ENCODE results near the gene PCGF3.

PCGF3 gene

GRCh38 chr4:807792-808191, 102.2 kb downstream of the PCGF3 start:
- no peak overlapping the region for H3K27ac Mint-ChIP-seq
- no peaks in the 10 kb centered on the region for H3K4me1 Mint-ChIP-seq
- no peak for TF ChIP-seq CTCF (IDR thresholded peaks at IDR 0.05)

GRCh38 chr4:808860-809570, 103.4 kb downstream of the PCGF3 start:
- Mint-ChIP-seq H3K27ac (no peak overlapping the region), H3K36me3 (ENCODE audit: low read depth) (no peaks in the 10 kb centered on the region), H3K4me1 (no peaks in the 10 kb centered on the region), H3K4me3 (no peak overlapping the region), H3K27me3 (ENCODE audit: low read depth, poor library complexity) (peaks cover 47% of the 10 kb centered on the region), H3K9me3 (peaks cover 22% of the 10 kb centered on the region)
- DNase-seq = no peak
- TF ChIP-seq CTCF (IDR thresholded peaks at IDR 0.05) = no peak

More at GRCh38 chr4:807792-808191, 102.2 kb downstream of the PCGF3 start:
- Mint-ChIP-seq H3K4me3 (no peak overlapping the region), H3K9me3 (peaks cover 26% of the 10 kb centered on the region), H3K27me3 (ENCODE audit: low read depth, poor library complexity) (peaks cover 41% of the 10 kb centered on the region), H3K36me3 (ENCODE audit: low read depth) (no peaks in the 10 kb centered on the region)
- DNase-seq = no peak

GRCh38 chr4:813900-814299, 108.3 kb downstream of the PCGF3 start:
- DNase-seq = no peak
- Mint-ChIP-seq H3K9me3 (peaks cover 5% of the 10 kb centered on the region), H3K36me3 (ENCODE audit: low read depth) (no peaks in the 10 kb centered on the region), H3K27ac (no peak overlapping the region), H3K4me3 (no peak overlapping the region), H3K27me3 (ENCODE audit: low read depth, poor library complexity) (peaks cover 77% of the 10 kb centered on the region), H3K4me1 (peaks cover 22% of the 10 kb centered on the region)
- no peak for TF ChIP-seq CTCF (IDR thresholded peaks at IDR 0.05)

GRCh38 chr4:814312-814850, 108.7 kb downstream of the PCGF3 start:
- no peak for DNase-seq
- H3K27ac Mint-ChIP-seq = no peak overlapping the region
- no peaks in the 10 kb centered on the region for H3K36me3 Mint-ChIP-seq (ENCODE audit: low read depth)
- peaks cover 5% of the 10 kb centered on the region for H3K9me3 Mint-ChIP-seq
- no peak for TF ChIP-seq CTCF (IDR thresholded peaks at IDR 0.05)
- no peak overlapping the region for H3K4me3 Mint-ChIP-seq
- peaks cover 22% of the 10 kb centered on the region for H3K4me1 Mint-ChIP-seq
- peaks cover 82% of the 10 kb centered on the region for H3K27me3 Mint-ChIP-seq (ENCODE audit: low read depth, poor library complexity)

GRCh38 chr4:815464-816146, 110.0 kb downstream of the PCGF3 start:
- Mint-ChIP-seq H3K36me3 (ENCODE audit: low read depth) (no peaks in the 10 kb centered on the region), H3K9me3 (peaks cover 5% of the 10 kb centered on the region), H3K27ac (peak overlapping the region; percentile 68), H3K27me3 (ENCODE audit: low read depth, poor library complexity) (peaks cover 90% of the 10 kb centered on the region), H3K4me1 (peaks cover 22% of the 10 kb centered on the region), H3K4me3 (no peak overlapping the region)
- TF ChIP-seq CTCF (IDR thresholded peaks at IDR 0.05) = no peak
- no peak for DNase-seq

Measured in nephron progenitor cell (in vitro differentiated cells).